Measurements from ENCODE around the gene CDH18.

The CDH18 gene

GRCh38 chr5:19928562-19929421 lies 59.2 kb downstream of the CDH18 start:
- DNase-seq (ENCODE audit: low read depth): no peak

- DNase-seq (ENCODE audit: low read depth): no peak
Observed at GRCh38 chr5:19927919-19928318, 60.1 kb downstream of the CDH18 start.

GRCh38 chr5:19927170-19927569 lies 60.8 kb downstream of the CDH18 start:
- DNase-seq (ENCODE audit: low read depth): no peak

GRCh38 chr5:19923742-19924141 lies 64.3 kb downstream of the CDH18 start:
- DNase-seq (ENCODE audit: low read depth): no peak

GRCh38 chr5:19920761-19921160 lies 67.2 kb downstream of the CDH18 start:
- no peak for DNase-seq (ENCODE audit: low read depth)

GRCh38 chr5:19918780-19919179 lies 69.2 kb downstream of the CDH18 start:
- no peak for DNase-seq (ENCODE audit: low read depth)

- no peak for DNase-seq (ENCODE audit: low read depth)
Observed at GRCh38 chr5:19917588-19918122, 70.3 kb downstream of the CDH18 start.

GRCh38 chr5:19910136-19910535 lies 77.9 kb downstream of the CDH18 start:
- DNase-seq (ENCODE audit: low read depth): no peak

- no peak for DNase-seq (ENCODE audit: low read depth)
Observed at GRCh38 chr5:19904766-19905165, 83.2 kb downstream of the CDH18 start.

GRCh38 chr5:19903611-19904010 lies 84.4 kb downstream of the CDH18 start:
- no peak for DNase-seq (ENCODE audit: low read depth)

- DNase-seq (ENCODE audit: low read depth): no peak
Observed at GRCh38 chr5:19902316-19902934, 85.6 kb downstream of the CDH18 start.

GRCh38 chr5:19900269-19900668 lies 87.7 kb downstream of the CDH18 start:
- DNase-seq (ENCODE audit: low read depth): no peak

GRCh38 chr5:19891658-19892057 lies 96.3 kb downstream of the CDH18 start:
- DNase-seq (ENCODE audit: low read depth): no peak

- DNase-seq (ENCODE audit: low read depth): no peak
Observed at GRCh38 chr5:19886123-19886917, 101.7 kb downstream of the CDH18 start.

- DNase-seq (ENCODE audit: low read depth): no peak
Observed at GRCh38 chr5:19885040-19885824, 102.8 kb downstream of the CDH18 start.

- DNase-seq (ENCODE audit: low read depth): no peak
Observed at GRCh38 chr5:19880859-19881436, 107.1 kb downstream of the CDH18 start.

GRCh38 chr5:19880458-19880857 lies 107.5 kb downstream of the CDH18 start:
- DNase-seq (ENCODE audit: low read depth): no peak

GRCh38 chr5:19874811-19875210 lies 113.2 kb downstream of the CDH18 start:
- DNase-seq (ENCODE audit: low read depth): no peak

- no peak for DNase-seq (ENCODE audit: low read depth)
Observed at GRCh38 chr5:19866090-19866450, 121.9 kb downstream of the CDH18 start.

GRCh38 chr5:19865336-19866089 lies 122.5 kb downstream of the CDH18 start:
- no peak for DNase-seq (ENCODE audit: low read depth)

GRCh38 chr5:19862711-19863110 lies 125.3 kb downstream of the CDH18 start:
- no peak for DNase-seq (ENCODE audit: low read depth)

Measured in stimulated activated CD8-positive, alpha-beta memory T cell treated with anti-CD3 and anti-CD28 coated beads, Interleukin-15, amount 100 ng/mL, for 24 hours (primary cell).